CD4-positive, alpha-beta T cell (primary cell): ENCODE data around the gene RCAN2. TPM values are rescaled to one million over a fixed set of nuclear protein-coding genes. Genes with fewer than 3 reads are reported as not detected.

Source experiments
- ATAC-seq: fragments of 200-7000 bp; cut with Tn5 transposase; one replicate; pipeline ENCODE4 v1.10.0; 2022; ENCODE audit warnings: mild to moderate bottlenecking; ENCODE audit not compliant: poor library complexity
- CTCF ChIA-PET: fragments of 350-600 bp; sonication (Branson Sonifier 250); formaldehyde crosslinking; loops from one replicate; lab custom pipeline; 2021; ENCODE audit warnings: antibody characterized with exemption, inconsistent platforms; lab: Charles Lee
- POLR2A ChIA-PET: fragments of 350-600 bp; sonication (Branson Sonifier 250); formaldehyde crosslinking; loops from one replicate; lab custom pipeline; 2021; ENCODE audit warnings: antibody characterized with exemption, inconsistent platforms; lab: Charles Lee
- DNase-seq, 14 experiments: peaks; one replicate each; pipeline ENCODE4 v3.0.0-alpha.2; 2013 to 2020; ENCODE audit warnings: mixed read lengths in 2 of 14
- H3K27ac ChIP-seq, 2 donors: one replicate each; pipeline versions ENCODE4 v1.5.1 to v1.7.0; 2013; ENCODE audit warnings: low read length in 2 of 2, low read depth in 1 of 2, mild to moderate bottlenecking in 1 of 2
- H3K27me3 ChIP-seq, 2 experiments: 1 replicate in 1 of 2; 2 replicates in 1 of 2; pipeline versions ENCODE4 v1.6.1 to v1.7.0; 2013; ENCODE audit warnings: low read length in 2 of 2, control low read depth in 1 of 2, mild to moderate bottlenecking in 1 of 2, moderate library complexity in 1 of 2; ENCODE audit not compliant: insufficient read depth in 2 of 2, control insufficient read depth in 1 of 2
- H3K36me3 ChIP-seq: one replicate; pipeline ENCODE4 v1.6.1; 2013; ENCODE audit warnings: low read length, control low read depth; ENCODE audit not compliant: insufficient read depth
- H3K4me1 ChIP-seq: one replicate; pipeline ENCODE4 v1.6.1; 2013; ENCODE audit warnings: low read length, control low read depth; ENCODE audit not compliant: insufficient read depth
- H3K4me3 ChIP-seq: one replicate; pipeline ENCODE4 v1.5.1; 2013; ENCODE audit warnings: mild to moderate bottlenecking, low read length, moderate library complexity
- H3K9me3 ChIP-seq, 2 experiments: 1 replicate in 1 of 2; 2 replicates in 1 of 2; pipeline versions ENCODE4 v1.6.1 to v1.7.0; 2013; ENCODE audit warnings: low read length in 2 of 2, mild to moderate bottlenecking in 2 of 2, control low read depth in 1 of 2, moderate library complexity in 1 of 2; ENCODE audit not compliant: control insufficient read depth in 1 of 2, insufficient read depth in 1 of 2
- H3K27ac Mint-ChIP-seq: one replicate; pipeline ENCODE4 v1.8.0; 2020; ENCODE audit warnings: mixed read lengths
- H3K27me3 Mint-ChIP-seq: one replicate; pipeline ENCODE4 v1.8.0; 2021; ENCODE audit warnings: mixed read lengths
- H3K36me3 Mint-ChIP-seq: one replicate; pipeline ENCODE4 v1.8.0; 2021; ENCODE audit warnings: low read depth, mixed read lengths
- H3K4me1 Mint-ChIP-seq: one replicate; pipeline ENCODE4 v1.8.0; 2021; ENCODE audit warnings: low read depth, mixed read lengths
- H3K4me3 Mint-ChIP-seq: one replicate; pipeline ENCODE4 v1.8.0; 2020; ENCODE audit warnings: mild to moderate bottlenecking, mixed read lengths
- H3K9me3 Mint-ChIP-seq: one replicate; pipeline ENCODE4 v1.8.0; 2020; ENCODE audit warnings: mixed read lengths
- intact Hi-C, 2 experiments: fragments of 100-400 bp; cut with DNase I in 1 of 2; cut with micrococcal nuclease in 1 of 2; formaldehyde crosslinking; loops; one replicate each; pipeline versions ENCODE4 v1.15.1 to v1.9.0; 2023 to 2025; cut with DNase I, micrococcal nuclease
- total RNA-seq, 174 experiments: library from RNA in 2 of 174; stranded (reverse) in 2 of 174; gene quantifications; one replicate each; pipeline ENCODE4 v1.2.3 and lab custom pipeline; 2021 to 2026
- TF ChIP-seq, protein P1 (sequence below): fragments of 200-600 bp; IDR thresholded peaks from one replicate; pipeline ENCODE4 v1.8.0; 2022; ENCODE audit warnings: antibody characterized with exemption, mild to moderate bottlenecking

RCAN2 gene
- total RNA-seq, 2 experiments from 2014 or later = not detected

DNA sequence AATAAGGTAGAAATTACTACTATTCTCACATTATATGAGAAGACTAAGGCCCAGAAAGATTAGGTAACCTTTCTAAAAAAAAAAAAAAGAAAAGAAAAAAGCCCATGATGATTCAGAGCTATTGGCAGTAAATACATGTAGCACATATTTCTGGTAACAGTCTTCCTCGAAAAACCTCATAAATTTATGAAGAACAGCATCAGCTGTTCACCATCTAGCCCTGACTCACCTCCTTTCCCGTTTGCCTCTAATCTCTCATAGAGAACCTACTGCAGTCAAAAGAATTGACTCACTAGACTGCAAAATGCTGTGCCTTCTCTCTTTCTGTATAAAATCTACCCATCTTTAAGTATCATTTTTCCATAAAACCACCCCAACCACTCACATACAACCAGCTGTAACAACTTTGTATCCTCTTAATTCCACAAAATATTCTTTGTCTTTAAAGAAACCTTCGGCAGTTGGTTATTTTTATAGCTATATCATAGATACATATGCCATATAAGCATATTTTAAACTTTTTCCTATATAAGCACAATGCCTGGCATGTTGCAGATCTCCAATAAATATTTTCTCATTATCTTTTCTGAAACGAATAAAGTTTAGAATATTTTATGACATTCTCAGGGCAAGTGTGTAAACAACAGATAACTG is 167.8 kb downstream of the RCAN2 start:
- POLR2A ChIA-PET = no interaction called here
- Mint-ChIP-seq H3K36me3 (no peaks in the 10 kb centered on the region), H3K27me3 (peaks cover 10% of the 10 kb centered on the region), H3K27ac (no peak overlapping the region), H3K9me3 (no peaks in the 10 kb centered on the region), H3K4me1 (no peaks in the 10 kb centered on the region), H3K4me3 (no peak overlapping the region)
- Histone ChIP-seq H3K4me1 (no peaks in the 10 kb centered on the region), H3K27me3 (no peaks in the 10 kb centered on the region), H3K36me3 (no peaks in the 10 kb centered on the region), H3K9me3 (no peaks in the 10 kb centered on the region), H3K27ac (no peak overlapping the region), H3K4me3 (no peak overlapping the region)
- ATAC-seq (no peak), DNase-seq (no peak)
- intact Hi-C loops = no loop called here
- TF ChIP-seq, protein P1, sequence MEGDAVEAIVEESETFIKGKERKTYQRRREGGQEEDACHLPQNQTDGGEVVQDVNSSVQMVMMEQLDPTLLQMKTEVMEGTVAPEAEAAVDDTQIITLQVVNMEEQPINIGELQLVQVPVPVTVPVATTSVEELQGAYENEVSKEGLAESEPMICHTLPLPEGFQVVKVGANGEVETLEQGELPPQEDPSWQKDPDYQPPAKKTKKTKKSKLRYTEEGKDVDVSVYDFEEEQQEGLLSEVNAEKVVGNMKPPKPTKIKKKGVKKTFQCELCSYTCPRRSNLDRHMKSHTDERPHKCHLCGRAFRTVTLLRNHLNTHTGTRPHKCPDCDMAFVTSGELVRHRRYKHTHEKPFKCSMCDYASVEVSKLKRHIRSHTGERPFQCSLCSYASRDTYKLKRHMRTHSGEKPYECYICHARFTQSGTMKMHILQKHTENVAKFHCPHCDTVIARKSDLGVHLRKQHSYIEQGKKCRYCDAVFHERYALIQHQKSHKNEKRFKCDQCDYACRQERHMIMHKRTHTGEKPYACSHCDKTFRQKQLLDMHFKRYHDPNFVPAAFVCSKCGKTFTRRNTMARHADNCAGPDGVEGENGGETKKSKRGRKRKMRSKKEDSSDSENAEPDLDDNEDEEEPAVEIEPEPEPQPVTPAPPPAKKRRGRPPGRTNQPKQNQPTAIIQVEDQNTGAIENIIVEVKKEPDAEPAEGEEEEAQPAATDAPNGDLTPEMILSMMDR = no peak
- CTCF ChIA-PET = interaction anchor here (0.5 kb wide), 1 partner anchor 63 kb away, joined by 3 read pairs; no protein-coding TSS in a partner anchor

DNA sequence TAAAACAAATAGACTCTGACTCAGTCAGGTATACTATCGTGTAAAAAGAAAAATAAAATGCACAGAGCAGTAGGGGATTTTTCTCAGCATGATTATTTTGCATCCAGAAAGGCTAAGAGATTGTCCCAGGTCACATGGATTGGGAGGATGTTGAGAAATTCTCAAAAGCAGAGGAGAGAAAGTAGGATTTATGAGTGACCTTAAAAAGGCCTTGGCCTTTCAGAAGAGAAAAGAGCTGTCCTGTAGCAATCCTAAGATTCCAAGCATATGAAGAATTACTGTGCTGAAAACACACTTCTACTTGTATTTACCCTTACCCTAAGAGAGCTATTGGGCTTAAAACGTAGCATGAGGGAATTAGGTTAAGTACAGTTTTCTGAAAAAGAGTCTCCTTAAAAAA is 170.7 kb downstream of the RCAN2 start:
- no peaks in the 10 kb centered on the region for H3K36me3 Mint-ChIP-seq
- CTCF ChIA-PET = no interaction called here

DNA sequence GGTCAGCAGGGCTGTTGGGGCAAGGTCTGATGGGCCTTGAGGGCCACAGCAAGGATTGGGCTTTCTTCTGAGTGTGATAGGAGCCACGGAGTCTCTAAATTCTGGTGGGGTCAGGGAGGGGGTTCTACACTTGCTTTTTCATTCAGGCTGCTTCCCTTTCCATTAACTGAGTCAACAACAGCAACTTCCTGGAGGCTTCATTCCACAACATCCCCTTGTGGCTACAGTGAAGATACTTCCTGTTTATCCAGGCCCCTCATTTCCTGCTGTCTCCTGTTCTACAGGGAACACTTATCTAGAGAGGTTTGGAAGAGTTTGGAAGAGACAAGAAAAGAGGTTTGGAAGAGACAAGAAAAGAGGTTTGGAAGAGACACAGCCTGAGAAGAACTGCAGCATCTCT is 175.7 kb downstream of the RCAN2 start:
- H3K27ac Mint-ChIP-seq = no peak overlapping the region
- no peak overlapping the region for H3K27ac ChIP-seq
- TF ChIP-seq, protein P1 = no peak
- ATAC-seq (no peak), DNase-seq (no peak)
- no peaks in the 10 kb centered on the region for H3K9me3 ChIP-seq
- no peaks in the 10 kb centered on the region for H3K36me3 ChIP-seq
- intact Hi-C loops = no loop called here
- no peaks in the 10 kb centered on the region for H3K9me3 Mint-ChIP-seq
- no peaks in the 10 kb centered on the region for H3K27me3 Mint-ChIP-seq
- peaks cover 3% of the 10 kb centered on the region for H3K4me1 ChIP-seq
- CTCF ChIA-PET = no interaction called here
- H3K36me3 Mint-ChIP-seq = no peaks in the 10 kb centered on the region
- H3K4me3 Mint-ChIP-seq = no peak overlapping the region
- H3K27me3 ChIP-seq = no peaks in the 10 kb centered on the region
- H3K4me3 ChIP-seq = no peak overlapping the region
- POLR2A ChIA-PET = no interaction called here
- H3K4me1 Mint-ChIP-seq = no peaks in the 10 kb centered on the region

More for the DNA sequence above, 170.7 kb downstream of the RCAN2 start:
- Histone ChIP-seq H3K4me3 (no peak overlapping the region), H3K27me3 (no peaks in the 10 kb centered on the region), H3K9me3 (no peaks in the 10 kb centered on the region), H3K4me1 (no peaks in the 10 kb centered on the region), H3K27ac (no peak overlapping the region), H3K36me3 (no peaks in the 10 kb centered on the region)
- TF ChIP-seq, protein P1 = no peak
- POLR2A ChIA-PET = no interaction called here
- Mint-ChIP-seq H3K4me3 (no peak overlapping the region), H3K9me3 (no peaks in the 10 kb centered on the region), H3K27me3 (peaks cover 5% of the 10 kb centered on the region), H3K4me1 (no peaks in the 10 kb centered on the region), H3K27ac (no peak overlapping the region)
- ATAC-seq = no peak
- intact Hi-C loops = no loop called here
- DNase-seq = no peak
